ENCODE results near the gene FAM98C. TPM values are rescaled to one million over a fixed set of nuclear protein-coding genes. Genes with fewer than 3 reads are reported as not detected.

Gene FAM98C
- total and polyA plus RNA-seq, 4 donors = 4.2 to 8.5 (median 6.2) TPM

DNA sequence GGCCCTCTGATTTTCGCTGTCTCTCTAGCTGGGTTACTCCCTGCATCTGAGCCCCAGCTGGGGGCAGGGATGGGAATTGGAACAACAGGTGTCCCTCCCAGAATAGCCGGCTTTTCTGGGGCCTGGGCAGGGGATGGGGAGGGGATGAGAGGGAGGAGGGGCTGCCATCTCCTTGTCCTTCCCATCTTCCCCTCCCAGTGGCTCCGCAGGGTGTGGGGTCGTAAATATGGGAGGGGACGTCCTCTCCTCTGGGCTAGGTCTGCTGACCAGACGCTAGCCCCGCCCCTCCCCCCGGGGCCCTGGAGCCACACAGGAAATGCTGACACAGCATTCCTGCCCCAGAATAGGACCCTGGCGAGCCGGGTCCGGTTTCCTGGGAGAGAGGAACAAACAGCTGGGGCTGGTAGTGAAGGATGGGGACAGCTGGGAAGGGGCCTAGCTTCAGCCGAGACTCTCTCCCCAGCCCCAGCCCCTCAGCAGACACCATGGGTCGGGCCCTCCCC lies 31.7 kb downstream of the FAM98C start:
- Histone ChIP-seq H3K4me3 (ENCODE audit: low read depth in 1 of 3, low read length in 3 of 3) (no peak overlapping the region), H3K4me1 (ENCODE audit: control insufficient read depth in 4 of 4, insufficient read depth in 4 of 4, low read length in 3 of 4) (peaks cover 0 to 2% (median 0%) of the 10 kb centered on the region in 4 donors), H3K9ac (ENCODE audit: low read depth in 1 of 2, low read length in 2 of 2) (no peak overlapping the region), H3K27me3 (ENCODE audit: control insufficient read depth in 4 of 4, insufficient read depth in 4 of 4, low read length in 3 of 4) (peaks cover 0 to 9% (median 4%) of the 10 kb centered on the region in 4 donors), H3K36me3 (ENCODE audit: control insufficient read depth in 4 of 4, insufficient read depth in 3 of 4, low read depth in 1 of 4, low read length in 3 of 4) (no peaks in the 10 kb centered on the region), H3K27ac (ENCODE audit: low read depth in 1 of 2, low read length in 2 of 2) (no peak overlapping the region), H3K9me3 (ENCODE audit: control insufficient read depth in 4 of 4, low read length in 3 of 4) (no peaks in the 10 kb centered on the region)
- DNase-seq (ENCODE audit: low spot score) = no peak
- TF ChIP-seq, protein P1, sequence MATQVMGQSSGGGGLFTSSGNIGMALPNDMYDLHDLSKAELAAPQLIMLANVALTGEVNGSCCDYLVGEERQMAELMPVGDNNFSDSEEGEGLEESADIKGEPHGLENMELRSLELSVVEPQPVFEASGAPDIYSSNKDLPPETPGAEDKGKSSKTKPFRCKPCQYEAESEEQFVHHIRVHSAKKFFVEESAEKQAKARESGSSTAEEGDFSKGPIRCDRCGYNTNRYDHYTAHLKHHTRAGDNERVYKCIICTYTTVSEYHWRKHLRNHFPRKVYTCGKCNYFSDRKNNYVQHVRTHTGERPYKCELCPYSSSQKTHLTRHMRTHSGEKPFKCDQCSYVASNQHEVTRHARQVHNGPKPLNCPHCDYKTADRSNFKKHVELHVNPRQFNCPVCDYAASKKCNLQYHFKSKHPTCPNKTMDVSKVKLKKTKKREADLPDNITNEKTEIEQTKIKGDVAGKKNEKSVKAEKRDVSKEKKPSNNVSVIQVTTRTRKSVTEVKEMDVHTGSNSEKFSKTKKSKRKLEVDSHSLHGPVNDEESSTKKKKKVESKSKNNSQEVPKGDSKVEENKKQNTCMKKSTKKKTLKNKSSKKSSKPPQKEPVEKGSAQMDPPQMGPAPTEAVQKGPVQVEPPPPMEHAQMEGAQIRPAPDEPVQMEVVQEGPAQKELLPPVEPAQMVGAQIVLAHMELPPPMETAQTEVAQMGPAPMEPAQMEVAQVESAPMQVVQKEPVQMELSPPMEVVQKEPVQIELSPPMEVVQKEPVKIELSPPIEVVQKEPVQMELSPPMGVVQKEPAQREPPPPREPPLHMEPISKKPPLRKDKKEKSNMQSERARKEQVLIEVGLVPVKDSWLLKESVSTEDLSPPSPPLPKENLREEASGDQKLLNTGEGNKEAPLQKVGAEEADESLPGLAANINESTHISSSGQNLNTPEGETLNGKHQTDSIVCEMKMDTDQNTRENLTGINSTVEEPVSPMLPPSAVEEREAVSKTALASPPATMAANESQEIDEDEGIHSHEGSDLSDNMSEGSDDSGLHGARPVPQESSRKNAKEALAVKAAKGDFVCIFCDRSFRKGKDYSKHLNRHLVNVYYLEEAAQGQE (IDR thresholded peaks at IDR 0.05) = no peak
- TF ChIP-seq GABPA (IDR thresholded peaks at IDR 0.05 in 1 of 2, conservative IDR thresholded peaks at IDR 0.05 in 1 of 2) (no peak), JUND (IDR thresholded peaks at IDR 0.05) (no peak), HNF4G (IDR thresholded peaks at IDR 0.05) (no peak), HNF4A (conservative IDR thresholded peaks at IDR 0.05) (no peak), YY1 (IDR thresholded peaks at IDR 0.05) (no peak), EGR1 (IDR thresholded peaks at IDR 0.05; ENCODE audit: low read depth in 2 of 2) (no peak), SP1 (IDR thresholded peaks at IDR 0.05) (no peak), RXRA (IDR thresholded peaks at IDR 0.05) (no peak), TAF1 (conservative IDR thresholded peaks at IDR 0.05) (no peak), FOXA2 (IDR thresholded peaks at IDR 0.05) (no peak), NR2F2 (IDR thresholded peaks at IDR 0.05) (no peak)
- TF ChIP-seq, protein P2, sequence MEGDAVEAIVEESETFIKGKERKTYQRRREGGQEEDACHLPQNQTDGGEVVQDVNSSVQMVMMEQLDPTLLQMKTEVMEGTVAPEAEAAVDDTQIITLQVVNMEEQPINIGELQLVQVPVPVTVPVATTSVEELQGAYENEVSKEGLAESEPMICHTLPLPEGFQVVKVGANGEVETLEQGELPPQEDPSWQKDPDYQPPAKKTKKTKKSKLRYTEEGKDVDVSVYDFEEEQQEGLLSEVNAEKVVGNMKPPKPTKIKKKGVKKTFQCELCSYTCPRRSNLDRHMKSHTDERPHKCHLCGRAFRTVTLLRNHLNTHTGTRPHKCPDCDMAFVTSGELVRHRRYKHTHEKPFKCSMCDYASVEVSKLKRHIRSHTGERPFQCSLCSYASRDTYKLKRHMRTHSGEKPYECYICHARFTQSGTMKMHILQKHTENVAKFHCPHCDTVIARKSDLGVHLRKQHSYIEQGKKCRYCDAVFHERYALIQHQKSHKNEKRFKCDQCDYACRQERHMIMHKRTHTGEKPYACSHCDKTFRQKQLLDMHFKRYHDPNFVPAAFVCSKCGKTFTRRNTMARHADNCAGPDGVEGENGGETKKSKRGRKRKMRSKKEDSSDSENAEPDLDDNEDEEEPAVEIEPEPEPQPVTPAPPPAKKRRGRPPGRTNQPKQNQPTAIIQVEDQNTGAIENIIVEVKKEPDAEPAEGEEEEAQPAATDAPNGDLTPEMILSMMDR (IDR thresholded peaks at IDR 0.05; ENCODE audit: low read depth, low read length, missing input control) = no peak
- TF ChIP-seq, protein P3, sequence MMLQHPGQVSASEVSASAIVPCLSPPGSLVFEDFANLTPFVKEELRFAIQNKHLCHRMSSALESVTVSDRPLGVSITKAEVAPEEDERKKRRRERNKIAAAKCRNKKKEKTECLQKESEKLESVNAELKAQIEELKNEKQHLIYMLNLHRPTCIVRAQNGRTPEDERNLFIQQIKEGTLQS (IDR thresholded peaks at IDR 0.05) = no peak
- TF ChIP-seq, protein P4, sequence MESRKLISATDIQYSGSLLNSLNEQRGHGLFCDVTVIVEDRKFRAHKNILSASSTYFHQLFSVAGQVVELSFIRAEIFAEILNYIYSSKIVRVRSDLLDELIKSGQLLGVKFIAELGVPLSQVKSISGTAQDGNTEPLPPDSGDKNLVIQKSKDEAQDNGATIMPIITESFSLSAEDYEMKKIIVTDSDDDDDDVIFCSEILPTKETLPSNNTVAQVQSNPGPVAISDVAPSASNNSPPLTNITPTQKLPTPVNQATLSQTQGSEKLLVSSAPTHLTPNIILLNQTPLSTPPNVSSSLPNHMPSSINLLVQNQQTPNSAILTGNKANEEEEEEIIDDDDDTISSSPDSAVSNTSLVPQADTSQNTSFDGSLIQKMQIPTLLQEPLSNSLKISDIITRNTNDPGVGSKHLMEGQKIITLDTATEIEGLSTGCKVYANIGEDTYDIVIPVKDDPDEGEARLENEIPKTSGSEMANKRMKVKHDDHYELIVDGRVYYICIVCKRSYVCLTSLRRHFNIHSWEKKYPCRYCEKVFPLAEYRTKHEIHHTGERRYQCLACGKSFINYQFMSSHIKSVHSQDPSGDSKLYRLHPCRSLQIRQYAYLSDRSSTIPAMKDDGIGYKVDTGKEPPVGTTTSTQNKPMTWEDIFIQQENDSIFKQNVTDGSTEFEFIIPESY (IDR thresholded peaks at IDR 0.05) = no peak
- 16% methylated on average over 13 of the region's 13 CpGs for WGBS

DNA sequence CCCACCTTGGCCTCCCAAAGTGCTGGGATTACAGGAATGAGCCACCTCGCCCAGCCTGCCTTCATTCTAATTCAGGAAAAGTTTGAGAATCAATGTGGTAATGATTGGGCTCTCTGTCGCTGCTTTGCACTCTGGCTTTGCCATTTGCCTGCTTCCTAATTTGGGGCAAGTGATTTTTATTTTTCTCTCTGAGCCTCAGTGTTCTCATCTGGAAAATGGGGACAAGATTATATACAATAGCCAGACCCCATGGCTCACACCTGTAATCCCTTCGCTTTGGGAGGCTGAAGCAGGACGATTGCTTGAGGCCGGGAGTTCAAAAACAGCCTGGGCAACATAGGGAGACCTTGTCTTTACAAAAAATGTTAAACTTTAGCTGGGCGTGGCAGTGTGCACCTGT lies 34.4 kb downstream of the FAM98C start:
- Histone ChIP-seq H3K27me3 (ENCODE audit: control insufficient read depth in 4 of 4, insufficient read depth in 4 of 4, low read length in 3 of 4) (peaks cover 0 to 9% (median 4%) of the 10 kb centered on the region in 4 donors), H3K9me3 (ENCODE audit: control insufficient read depth in 4 of 4, low read length in 3 of 4) (no peaks in the 10 kb centered on the region), H3K9ac (ENCODE audit: low read depth in 1 of 2, low read length in 2 of 2) (no peak overlapping the region), H3K36me3 (ENCODE audit: control insufficient read depth in 4 of 4, insufficient read depth in 3 of 4, low read depth in 1 of 4, low read length in 3 of 4) (no peaks in the 10 kb centered on the region), H3K4me3 (ENCODE audit: low read depth in 1 of 3, low read length in 3 of 3) (no peak overlapping the region), H3K27ac (ENCODE audit: low read depth in 1 of 2, low read length in 2 of 2) (no peak overlapping the region), H3K4me1 (ENCODE audit: control insufficient read depth in 4 of 4, insufficient read depth in 4 of 4, low read length in 3 of 4) (peaks cover 0 to 2% (median 0%) of the 10 kb centered on the region in 4 donors)
- TF ChIP-seq NR2F2 (IDR thresholded peaks at IDR 0.05) = no peak
- no peak for TF ChIP-seq RAD21 (IDR thresholded peaks at IDR 0.05)
- no peak for DNase-seq (ENCODE audit: low spot score)
- WGBS = 90% methylated on average over 6 of the region's 6 CpGs
